PC-3 (cell line): Measurements from ENCODE around the gene FBN2.

Source experiments
- CTCF ChIP-seq: fragments of 300-600 bp; sonication (generic); conservative IDR thresholded peaks from 2 replicates; pipeline ENCODE4 v1.5.1; 2017; ENCODE audit warnings: antibody characterized with exemption, low read depth, mild to moderate bottlenecking, low read length
- EZH2phosphoT487 ChIP-seq: fragments of 300-600 bp; sonication (generic); IDR thresholded peaks from 2 replicates; pipeline ENCODE4 v1.6.1; 2018; ENCODE audit warnings: mild to moderate bottlenecking, antibody characterized with exemption, low read length, borderline replicate concordance

DNA sequence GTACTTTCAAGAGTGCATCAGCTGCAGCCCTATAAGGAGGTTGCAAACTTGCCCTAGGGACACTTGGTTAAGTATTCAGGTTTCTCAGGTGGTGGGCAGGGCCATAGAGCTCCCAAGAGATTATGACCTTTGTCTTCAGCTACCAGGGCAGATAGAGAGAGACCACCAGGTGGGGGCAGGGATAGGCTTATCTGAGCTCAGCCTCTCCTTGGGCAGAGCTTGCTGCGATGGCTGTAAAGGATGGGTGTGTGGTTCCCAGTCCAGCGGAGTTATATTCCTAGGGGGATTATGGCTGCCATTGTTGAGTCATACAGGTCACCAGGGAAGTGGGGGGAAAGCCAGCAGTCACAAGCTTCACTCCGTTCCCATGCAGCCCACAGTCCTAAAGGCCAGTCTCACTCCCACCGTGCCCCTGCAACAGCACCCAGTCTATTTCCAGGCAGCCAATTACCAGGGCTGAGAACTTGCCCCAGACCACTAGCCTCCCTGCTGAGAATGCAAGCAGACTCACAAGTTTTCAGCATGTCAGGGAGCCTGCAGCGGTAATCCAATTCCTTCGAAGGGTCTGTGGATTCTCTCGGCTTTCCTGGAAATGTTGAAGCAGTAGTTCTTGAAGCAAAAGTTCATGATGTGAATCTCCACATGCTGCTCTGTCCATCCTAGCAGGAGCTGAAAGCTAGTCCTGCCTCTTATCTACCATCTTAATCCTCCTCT lies 303.0 kb downstream of the FBN2 start:
- TF ChIP-seq CTCF (no peak), EZH2phosphoT487 (no peak)
